GM21447 (cell line): ENCODE measurements around the gene NUCKS1.

ENCODE experiments used
- ATAC-seq: cut with Tn5 transposase; IDR thresholded peaks from one replicate; pipeline ENCODE4 v1.9.1; 2021; ENCODE audit not compliant: unreplicated experiment

NUCKS1 gene

GRCh38 chr1:205670611-205671430, 79.2 kb downstream of the NUCKS1 start:
- ATAC-seq = no peak

- no peak for ATAC-seq
Measured at GRCh38 chr1:205670150-205670446, 79.9 kb downstream of the NUCKS1 start.

- ATAC-seq = peak; percentile 27
Measured at GRCh38 chr1:205669341-205670149, 80.4 kb downstream of the NUCKS1 start.

GRCh38 chr1:205668951-205669340, 81.0 kb downstream of the NUCKS1 start:
- ATAC-seq = peak; percentile 24

- ATAC-seq = no peak
Measured at GRCh38 chr1:205667909-205668643, 81.9 kb downstream of the NUCKS1 start.

- ATAC-seq = no peak
Measured at GRCh38 chr1:205666372-205667166, 83.4 kb downstream of the NUCKS1 start.

GRCh38 chr1:205665201-205666045, 84.6 kb downstream of the NUCKS1 start:
- peak; percentile 30 for ATAC-seq

GRCh38 chr1:205664399-205665017, 85.5 kb downstream of the NUCKS1 start:
- no peak for ATAC-seq

- no peak for ATAC-seq
Measured at GRCh38 chr1:205663286-205663936, 86.6 kb downstream of the NUCKS1 start.
